ENCODE measurements around the gene KCNK18. TPM values are rescaled to one million over a fixed set of nuclear protein-coding genes. Genes with fewer than 3 reads are reported as not detected.

KCNK18 gene
- total RNA-seq = not detected in 2 replicates

DNA sequence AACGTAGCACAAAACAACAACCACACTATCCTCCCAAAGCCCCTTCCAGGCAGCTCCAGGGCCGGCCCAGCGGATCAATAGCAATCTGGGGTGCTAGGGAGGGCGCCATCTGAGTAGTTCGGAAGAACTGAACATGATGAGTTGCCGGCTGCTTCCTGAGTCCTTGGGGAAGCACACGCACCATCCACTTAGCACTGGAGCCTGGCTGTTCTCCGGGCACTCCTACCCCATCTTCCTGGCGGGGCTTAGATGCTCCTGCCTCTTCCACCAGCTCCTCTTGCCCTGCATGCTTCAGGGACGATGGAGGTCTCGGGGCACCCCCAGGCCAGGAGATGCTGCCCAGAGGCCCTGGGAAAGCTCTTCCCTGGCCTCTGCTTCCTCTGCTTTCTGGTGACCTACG is at the start of gene KCNK18:
TSS of gene KCNK18 (plus strand) at position 301 of the 400 bp plus-strand sequence. CDS start at position 301, 0 bp downstream.

DNA sequence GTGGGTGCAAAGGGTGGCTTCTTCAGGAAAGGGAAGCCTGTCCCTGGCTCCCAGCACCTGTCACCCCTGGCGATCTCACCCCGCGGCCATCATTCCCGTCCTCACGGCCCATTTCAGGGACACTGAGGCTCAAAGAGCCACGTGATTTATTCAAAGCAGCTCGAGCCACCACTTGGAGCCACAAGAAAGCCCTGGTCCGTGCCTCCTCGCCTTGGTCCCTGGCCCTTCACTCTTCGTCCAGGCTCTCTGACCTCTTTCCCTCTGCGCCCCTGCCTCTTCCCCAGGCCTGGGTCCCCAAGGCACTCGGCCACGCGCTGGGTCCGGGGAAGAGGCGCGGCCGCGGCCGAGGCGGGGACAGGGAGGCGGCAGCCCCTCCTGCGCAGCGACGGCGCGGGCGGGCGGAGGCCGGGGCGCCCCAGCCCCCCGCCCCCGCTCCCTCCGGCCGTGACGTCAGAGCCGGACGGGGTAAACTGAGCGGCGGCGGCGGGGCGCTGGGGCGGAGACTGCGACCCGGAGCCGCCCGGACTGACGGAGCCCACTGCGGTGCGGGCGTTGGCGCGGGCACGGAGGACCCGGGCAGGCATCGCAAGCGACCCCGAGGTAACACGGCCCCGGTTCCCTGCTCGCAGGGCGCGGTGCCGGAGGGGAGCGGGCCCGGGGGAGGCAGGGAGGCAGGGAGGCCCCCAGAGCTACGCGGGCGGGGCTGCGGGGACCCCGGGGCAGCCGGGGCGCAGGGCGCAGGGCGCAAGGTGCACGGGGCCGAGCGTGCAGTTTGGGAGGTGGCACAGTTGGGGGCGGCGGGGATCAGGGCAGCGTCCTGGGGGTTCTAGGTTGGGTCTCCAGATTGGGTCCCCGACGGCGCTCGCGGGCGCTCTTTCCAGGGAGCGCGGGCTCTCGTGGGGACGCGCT is 43.6 kb downstream of the KCNK18 start, which contains the start of gene SLC18A2:
TSS of gene SLC18A2 (plus strand) at position 494 of the 909 bp plus-strand sequence. CDS start 580 bp downstream, outside the sequence.

Other genes with a start within 250 kb of the KCNK18 start
- gene SHTN1, start 192.3 kb upstream of the KCNK18 start, total RNA-seq = 1.4 and 1.6 TPM in 2 replicates
- gene VAX1, start 59.2 kb upstream of the KCNK18 start, total RNA-seq = not detected in 2 replicates
- not detected in 2 replicates for gene SLC18A2, start 43.6 kb downstream of the KCNK18 start, total RNA-seq
- gene PDZD8, start 178.0 kb downstream of the KCNK18 start, total RNA-seq = 11.8 and 15.1 TPM in 2 replicates

Measured in myometrial cell (primary cell).